CD4-positive, alpha-beta T cell treated with Interleukin-12 subunit alpha and Interleukin-12 subunit beta, for 1 hour (primary cell): Measurements from ENCODE around the gene GSS.

Experiments
- DNase-seq: peaks from one replicate; pipeline ENCODE4 v3.0.0-alpha.2; 2020

GSS gene

DNA sequence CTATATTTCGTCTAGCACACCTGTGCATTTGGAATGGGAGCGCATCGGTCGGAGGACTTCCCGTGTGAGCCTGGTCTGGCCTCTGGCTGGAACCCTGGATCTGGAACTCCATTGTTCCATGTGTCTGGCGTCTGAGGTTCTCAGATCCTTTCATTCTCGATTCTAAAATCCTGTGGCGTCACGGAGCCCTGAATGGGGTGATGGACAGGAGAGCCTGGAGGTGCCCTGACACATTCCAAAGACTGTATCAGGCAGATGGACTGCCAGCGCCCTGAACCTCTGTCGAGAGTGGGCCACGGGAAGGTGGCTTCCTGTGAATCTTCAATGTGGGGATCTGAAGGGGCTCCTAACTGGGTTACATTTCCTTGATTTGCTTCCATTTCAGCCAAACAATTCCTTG lies 20.7 kb upstream of the GSS start:
- no peak for DNase-seq

GRCh38 chr20:34974246-34974645 lies 18.6 kb upstream of the GSS start:
- no peak for DNase-seq

- DNase-seq, result no peak
Observed at GRCh38 chr20:34971561-34972235, 16.1 kb upstream of the GSS start.

DNA sequence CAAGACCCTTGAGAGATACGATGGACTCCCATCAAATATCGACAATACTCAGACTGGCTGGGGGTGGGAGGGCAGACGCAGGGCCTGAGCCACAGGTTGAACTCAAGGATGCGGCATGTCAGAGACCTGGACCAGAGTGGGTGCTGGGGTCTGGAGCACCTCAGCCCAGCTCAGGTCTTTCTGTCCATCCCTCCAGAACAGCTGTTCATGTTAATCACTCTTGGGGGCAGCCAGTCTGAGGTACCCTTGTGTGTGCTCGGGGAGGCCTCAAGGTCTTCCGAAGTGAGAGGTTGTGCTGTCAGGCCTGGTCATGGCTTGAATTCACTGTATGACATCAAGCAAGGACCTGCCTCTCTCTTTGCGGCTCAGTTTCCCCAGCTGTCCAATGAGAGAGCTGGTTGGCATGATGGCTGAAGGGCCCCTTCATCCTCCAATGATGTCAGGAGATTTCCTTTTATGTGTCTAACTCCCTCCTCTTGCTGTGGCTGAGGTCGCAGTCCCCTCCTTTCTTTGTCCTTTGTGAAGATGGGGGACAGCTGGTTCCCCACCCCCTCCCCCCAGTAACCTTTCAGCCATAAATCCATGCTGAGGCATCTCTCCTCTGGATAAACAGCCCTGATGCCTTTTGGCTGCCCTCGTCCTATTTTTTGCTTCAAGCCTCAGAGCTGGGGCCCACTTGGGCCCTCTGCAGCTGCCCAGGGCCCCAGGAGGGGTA lies 15.4 kb upstream of the GSS start:
- DNase-seq, result no peak

- DNase-seq, result no peak
Observed at GRCh38 chr20:34970193-34970840, 14.7 kb upstream of the GSS start.

- no peak for DNase-seq
Observed at GRCh38 chr20:34968042-34968775, 12.6 kb upstream of the GSS start.

DNA sequence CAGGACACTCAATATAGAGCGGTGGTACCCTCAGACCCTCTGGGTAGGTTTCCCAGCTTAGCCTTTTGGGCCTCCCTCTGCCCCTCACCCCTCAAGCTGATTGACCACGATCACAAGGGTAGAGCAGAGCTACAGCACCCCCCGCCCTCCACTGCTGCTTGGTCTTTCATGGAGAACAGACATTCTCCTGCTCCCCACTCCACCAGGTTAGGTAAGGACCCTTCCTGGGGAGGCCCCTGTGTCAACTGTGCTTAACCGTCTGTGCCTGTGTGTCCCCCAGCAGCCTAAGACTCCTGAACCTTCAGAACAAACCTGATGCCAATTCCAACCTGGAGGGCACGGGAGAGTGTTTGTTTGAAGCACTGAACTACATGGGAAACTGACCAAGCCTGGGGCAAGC lies 11.8 kb upstream of the GSS start:
- DNase-seq, result no peak

GRCh38 chr20:34965051-34965450 lies 9.4 kb upstream of the GSS start:
- no peak for DNase-seq

- no peak for DNase-seq
Observed at GRCh38 chr20:34964486-34964885, 8.9 kb upstream of the GSS start.

- no peak for DNase-seq
Observed at GRCh38 chr20:34956751-34957472, 1.3 kb upstream of the GSS start.

- DNase-seq, result no peak
Observed at GRCh38 chr20:34956041-34956458, 444 bp upstream of the GSS start.

GRCh38 chr20:34954904-34955230 lies 739 bp downstream of the GSS start:
- DNase-seq, result no peak

- no peak for DNase-seq
Observed at GRCh38 chr20:34953960-34954359, 1.6 kb downstream of the GSS start.

DNA sequence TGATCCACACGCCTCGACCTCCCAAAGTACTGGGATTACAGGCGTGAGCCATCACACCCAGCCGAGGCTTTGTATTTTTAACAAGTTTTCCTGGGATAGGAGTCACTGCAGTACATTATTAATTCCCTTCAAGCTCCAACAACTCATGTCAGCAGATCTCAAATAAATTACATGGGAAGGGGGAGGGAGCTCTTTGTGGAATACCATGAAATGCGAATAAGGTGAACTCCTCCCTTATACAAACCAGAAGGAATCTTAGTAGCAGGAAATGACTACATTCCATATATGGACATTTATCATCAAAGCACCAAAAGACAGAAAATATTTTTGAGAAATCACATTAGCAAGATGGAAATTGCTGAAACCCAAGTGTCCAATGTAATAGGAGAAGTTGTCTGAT lies 2.9 kb downstream of the GSS start:
- DNase-seq, result no peak

DNA sequence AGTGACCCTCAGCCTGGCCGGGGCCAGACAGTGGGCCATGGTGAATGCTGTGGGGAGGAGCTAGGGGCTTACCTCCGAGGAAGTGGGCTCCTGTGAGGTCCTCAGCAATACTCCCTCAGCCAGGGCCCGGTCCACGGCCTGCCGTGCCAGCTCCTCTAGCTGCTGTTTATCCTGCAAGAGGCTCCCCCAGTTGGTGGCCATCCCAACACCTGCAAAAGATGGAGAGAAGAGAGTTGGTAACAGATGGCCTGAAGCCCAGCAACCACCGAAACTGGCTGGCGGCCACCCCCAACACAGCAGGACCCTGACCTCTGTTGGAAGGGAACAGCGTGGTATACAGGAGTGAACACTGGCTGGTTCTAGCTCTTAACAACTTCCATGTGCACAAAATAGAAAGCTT lies 4.0 kb downstream of the GSS start:
- DNase-seq, result no peak

- DNase-seq, result no peak
Observed at GRCh38 chr20:34951252-34951651, 4.4 kb downstream of the GSS start.

DNA sequence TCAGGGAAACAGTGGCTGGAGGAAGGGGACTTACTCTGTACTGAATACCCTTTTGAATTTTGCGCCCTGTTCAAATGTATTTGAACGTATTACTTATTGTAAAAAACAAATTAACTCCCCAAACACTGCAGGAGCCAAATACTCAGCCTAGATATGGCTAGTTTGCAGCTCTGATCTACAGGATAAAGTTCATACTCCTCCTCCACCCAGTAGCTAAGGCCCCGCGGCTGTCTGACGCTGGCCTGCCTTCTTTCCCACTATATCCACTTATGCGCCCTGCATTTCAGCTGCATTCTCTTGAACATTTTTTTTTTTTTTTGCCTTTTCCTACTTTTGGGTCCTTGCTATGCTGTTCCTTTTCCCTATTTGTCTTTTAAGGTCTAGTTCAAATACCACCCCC lies 6.5 kb downstream of the GSS start:
- DNase-seq, result no peak

GRCh38 chr20:34948030-34948429 lies 7.6 kb downstream of the GSS start:
- no peak for DNase-seq

DNA sequence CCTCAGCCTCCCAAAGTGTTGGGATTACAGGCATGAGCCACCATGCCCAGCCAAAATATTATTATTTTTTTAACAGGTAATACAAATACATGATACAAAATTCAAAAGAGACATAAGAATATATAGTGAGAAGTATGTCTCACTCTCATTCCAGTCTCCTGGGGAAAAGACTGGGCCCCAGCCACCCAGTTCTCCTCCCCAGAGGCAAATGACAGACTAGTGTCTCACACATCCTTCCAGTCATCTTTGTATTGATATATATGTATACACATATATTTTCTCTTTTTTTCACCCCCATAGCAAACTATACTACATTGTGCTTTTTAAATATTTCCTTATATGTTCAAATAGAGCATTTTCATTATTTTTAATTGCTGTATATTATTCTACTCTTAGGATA lies 8.3 kb downstream of the GSS start:
- no peak for DNase-seq

GRCh38 chr20:34946661-34947060 lies 8.9 kb downstream of the GSS start:
- no peak for DNase-seq

GRCh38 chr20:34945315-34946077 lies 10.1 kb downstream of the GSS start:
- DNase-seq, result no peak
